IMR-90 (cell line): ENCODE results near the gene PRSS38. TPM values are rescaled to one million over a fixed set of nuclear protein-coding genes. Genes with fewer than 3 reads are reported as not detected.

Source experiments
- ATAC-seq: fragments of 200-7000 bp; cut with Tn5 transposase; 2 replicates; pipeline ENCODE4 v1.9.1; 2020; ENCODE audit warnings: low read depth, mild to moderate bottlenecking, moderate library complexity
- BruUV-seq: library from RNA; stranded (reverse); fragments of 400-500 nt; replicated peaks from 2 replicates; lab custom pipeline; 2021; lab: Mats Ljungman, UMichigan
- CTCF ChIA-PET: fragments of 300-600 bp; formaldehyde crosslinking; extraction: SDS; loops from one replicate; lab custom pipeline; 2021; ENCODE audit warnings: antibody characterized with exemption; lab: Yijun Ruan, JAX
- POLR2A ChIA-PET: fragments of 300-600 bp; sonication (Branson Sonifier 250); formaldehyde crosslinking; loops from one replicate; lab custom pipeline; 2022; ENCODE audit warnings: antibody characterized with exemption; ENCODE audit not compliant: unreplicated experiment; lab: Charles Lee
- DNase-seq: peaks from one replicate; pipeline ENCODE4 v3.0.0; 2013
- H2AFZ ChIP-seq: replicated peaks from 2 replicates; pipeline ENCODE3; 2013; ENCODE audit warnings: low read length, mild to moderate bottlenecking; ENCODE audit not compliant: poor library complexity
- H2AK5ac ChIP-seq: 2 replicates; pipeline ENCODE4 v1.6.1; 2013; ENCODE audit warnings: low read depth, low read length, inconsistent platforms
- H2AK9ac ChIP-seq: replicated peaks from 2 replicates; pipeline ENCODE3; 2013; ENCODE audit warnings: mild to moderate bottlenecking, low read depth, low read length, moderate library complexity; ENCODE audit not compliant: poor library complexity
- H2BK120ac ChIP-seq: 2 replicates; pipeline ENCODE4 v1.6.1; 2013; ENCODE audit warnings: low read depth, low read length, inconsistent platforms
- H2BK15ac ChIP-seq: 3 replicates; pipeline ENCODE4 v1.6.1; 2013; ENCODE audit warnings: low read depth, low read length, inconsistent platforms
- H2BK20ac ChIP-seq: 2 replicates; pipeline ENCODE4 v1.6.1; 2013; ENCODE audit warnings: low read depth, mild to moderate bottlenecking, inconsistent platforms, low read length, moderate library complexity
- H2BK5ac ChIP-seq: 2 replicates; pipeline ENCODE4 v1.6.1; 2013; ENCODE audit warnings: mild to moderate bottlenecking, low read depth, low read length, inconsistent platforms; ENCODE audit not compliant: poor library complexity, severe bottlenecking
- H3K14ac ChIP-seq: replicated peaks from 2 replicates; pipeline ENCODE4 v1.6.1; 2013; ENCODE audit warnings: low read depth, low read length, inconsistent platforms
- H3K18ac ChIP-seq: 2 replicates; pipeline ENCODE4 v1.6.1; 2013; ENCODE audit warnings: low read depth, low read length, control low read depth
- H3K23ac ChIP-seq: 2 replicates; pipeline ENCODE4 v1.6.1; 2013; ENCODE audit warnings: low read depth, low read length, inconsistent platforms
- H3K27ac ChIP-seq: 2 replicates; pipeline ENCODE4 v1.5.1; 2013; ENCODE audit warnings: mild to moderate bottlenecking, control low read depth, low read length; ENCODE audit not compliant: insufficient read depth
- H3K27me3 ChIP-seq: 2 replicates; pipeline ENCODE4 v1.6.1; 2013; ENCODE audit warnings: low read length; ENCODE audit not compliant: control insufficient read depth, insufficient read depth
- H3K36me3 ChIP-seq: 2 replicates; pipeline ENCODE4 v1.6.1; 2013; ENCODE audit warnings: low read length, mixed read lengths; ENCODE audit not compliant: control insufficient read depth, insufficient read depth
- H3K4ac ChIP-seq: 2 replicates; pipeline ENCODE4 v1.6.1; 2013; ENCODE audit warnings: low read depth, low read length, inconsistent platforms
- H3K4me1 ChIP-seq: 2 replicates; pipeline ENCODE4 v1.6.1; 2013; ENCODE audit warnings: low read length, mixed read lengths; ENCODE audit not compliant: control insufficient read depth, insufficient read depth
- H3K4me2 ChIP-seq: 2 replicates; pipeline ENCODE4 v1.6.1; 2013; ENCODE audit warnings: low read depth, mild to moderate bottlenecking, control low read depth, low read length, moderate library complexity
- H3K4me3 ChIP-seq: 2 replicates; pipeline ENCODE4 v1.5.1; 2013; ENCODE audit warnings: low read depth, mild to moderate bottlenecking, control low read depth, low read length, moderate library complexity; ENCODE audit not compliant: insufficient read depth
- H3K56ac ChIP-seq: 2 replicates; pipeline ENCODE4 v1.6.1; 2013; ENCODE audit warnings: low read length, inconsistent platforms; ENCODE audit not compliant: insufficient read depth; ENCODE audit errors: extremely low read depth
- H3K79me1 ChIP-seq, 2 experiments: 2 replicates each; pipeline ENCODE4 v1.6.1; 2013; ENCODE audit warnings: low read length in 2 of 2, inconsistent platforms in 1 of 2, low read depth in 1 of 2
- H3K9ac ChIP-seq: 2 replicates; pipeline ENCODE4 v1.6.1; 2013; ENCODE audit warnings: low read depth, low read length, control low read depth
- H3K9me1 ChIP-seq: 2 replicates; pipeline ENCODE4 v1.6.1; 2013; ENCODE audit warnings: low read length, inconsistent platforms; ENCODE audit not compliant: insufficient read depth
- H3K9me3 ChIP-seq: 2 replicates; pipeline ENCODE4 v1.6.1; 2013; ENCODE audit warnings: low read length; ENCODE audit not compliant: control insufficient read depth, insufficient read depth
- H4K20me1 ChIP-seq: 2 replicates; pipeline ENCODE4 v1.6.1; 2013; ENCODE audit warnings: low read length, inconsistent platforms; ENCODE audit not compliant: insufficient read depth
- H4K5ac ChIP-seq: 2 replicates; pipeline ENCODE4 v1.6.1; 2013; ENCODE audit warnings: mild to moderate bottlenecking, low read depth, low read length, control low read depth
- H4K8ac ChIP-seq, 2 experiments: 2 replicates each; pipeline ENCODE4 v1.6.1; 2013; ENCODE audit warnings: low read depth in 2 of 2, low read length in 2 of 2, control low read depth in 1 of 2, inconsistent platforms in 1 of 2
- H4K91ac ChIP-seq: 2 replicates; pipeline ENCODE4 v1.6.1; 2013; ENCODE audit warnings: low read depth, low read length, inconsistent platforms; ENCODE audit not compliant: insufficient read depth
- FOS ChIP-seq: fragments of 150-350 bp; IDR thresholded peaks from 2 replicates; pipeline ENCODE4 v1.6.1; 2016; ENCODE audit warnings: low read depth, low read length
- MAZ ChIP-seq: IDR thresholded peaks from 2 replicates; pipeline ENCODE4 v1.6.1; 2012; ENCODE audit warnings: low read depth, mild to moderate bottlenecking, low read length, improper control_type of control experiment, moderate library complexity, borderline replicate concordance
- POLR2A ChIP-seq: IDR thresholded peaks from 2 replicates; pipeline ENCODE4 v1.6.1; 2012; ENCODE audit warnings: mild to moderate bottlenecking, low read depth, low read length
- RCOR1 ChIP-seq: IDR thresholded peaks from 2 replicates; pipeline ENCODE4 v1.6.1; 2012; ENCODE audit warnings: mild to moderate bottlenecking, low read length, improper control_type of control experiment; ENCODE audit not compliant: insufficient replicate concordance
- RFX5 ChIP-seq: IDR thresholded peaks from 2 replicates; pipeline ENCODE4 v1.8.0; 2012; ENCODE audit warnings: low read depth, mild to moderate bottlenecking, low read length, moderate library complexity
- SMC3 ChIP-seq: fragments of 150-350 bp; IDR thresholded peaks from 2 replicates; pipeline ENCODE4 v1.6.1; 2016; ENCODE audit warnings: low read depth, mild to moderate bottlenecking, antibody characterized with exemption, low read length, moderate library complexity
- USF2 ChIP-seq: fragments of 150-350 bp; IDR thresholded peaks from 2 replicates; pipeline ENCODE4 v1.6.1; 2017; ENCODE audit warnings: mild to moderate bottlenecking, antibody characterized with exemption, low read length, low read depth
- dilution Hi-C: fragments of 300-500 bp; cut with HindIII; formaldehyde crosslinking; loops from one replicate; pipeline ENCODE4 v1.14.3; 2018; ENCODE audit warnings: low sequenced_read_pairs; ENCODE audit not compliant: unreplicated experiment
- in situ Hi-C: fragments of 300-500 bp; cut with MboI; formaldehyde crosslinking; loops from 3 replicates; pipeline ENCODE4 v1.14.3; 2019; ENCODE audit warnings: low sequenced_read_pairs, inconsistent platforms, mixed read lengths
- intact Hi-C: fragments of 100-400 bp; cut with micrococcal nuclease; formaldehyde crosslinking; loops from 2 replicates; pipeline ENCODE4 v1.10.0; 2022
- polyA plus RNA-seq, 3 experiments: library from polyadenylated mRNA; depleted of rRNA; stranded (reverse); fragments of >200 nt; gene quantifications; 2 replicates each; pipeline ENCODE4 v1.2.3, GENCODE V29; 2012; ENCODE audit warnings: low replicate concordance in 1 of 3
- total RNA-seq: library from RNA; depleted of rRNA; stranded (reverse); fragments of >200 nt; gene quantifications from 2 replicates; pipeline ENCODE4 v1.2.3, GENCODE V29; 2012

PRSS38 gene
- total and polyA plus RNA-seq, 2 of the 4 experiments (the other 2 are of a cell fraction): not detected

DNA sequence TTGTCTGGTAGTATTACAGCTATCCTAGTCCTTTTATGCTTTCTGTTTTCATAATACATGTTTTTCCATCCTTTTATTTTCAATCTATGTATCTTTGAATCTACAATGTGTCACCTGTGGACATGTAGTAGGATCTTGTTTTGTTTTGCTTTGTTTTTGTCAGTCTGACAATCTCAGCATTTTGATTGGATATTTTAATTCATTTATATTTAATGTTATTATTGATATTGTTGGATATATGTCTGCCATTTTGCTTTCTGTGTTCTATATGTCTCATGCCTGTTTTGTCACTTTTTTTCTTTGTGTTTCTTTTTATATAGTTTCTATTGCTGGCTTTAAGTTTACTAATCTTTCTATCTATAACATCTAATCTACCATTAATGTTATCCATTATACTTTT lies 11.5 kb upstream of the PRSS38 start:
- Histone ChIP-seq H3K4me1 (no peaks in the 10 kb centered on the region), H2AFZ (no peak overlapping the region), H2BK20ac (no peak overlapping the region), H2BK120ac (no peak overlapping the region), H3K9me3 (no peaks in the 10 kb centered on the region), H4K5ac (no peak overlapping the region), H3K79me1 (no peaks in the 10 kb centered on the region), H3K56ac (no peak overlapping the region), H2AK9ac (no peak overlapping the region), H3K4ac (no peak overlapping the region), H3K9me1 (no peaks in the 10 kb centered on the region), H3K27me3 (peaks cover 5% of the 10 kb centered on the region), H2BK15ac (no peak overlapping the region), H4K20me1 (no peaks in the 10 kb centered on the region), H2BK5ac (no peak overlapping the region), H4K91ac (no peak overlapping the region), H3K18ac (no peak overlapping the region), H3K4me3 (no peak overlapping the region), H3K36me3 (no peaks in the 10 kb centered on the region), H3K14ac (no peak overlapping the region), H3K27ac (no peak overlapping the region), H3K23ac (no peak overlapping the region), H3K9ac (no peak overlapping the region), H3K4me2 (no peak overlapping the region), H4K8ac (no peak overlapping the region), H2AK5ac (no peak overlapping the region)
- DNase-seq: no peak
- BruUV-seq: no TSS peak
- no peak for ATAC-seq
- intact Hi-C loops (no loop called here), dilution Hi-C loops (no loop called here), in situ Hi-C loops (no loop called here)
- ChIA-PET POLR2A (no interaction called here), CTCF (no interaction called here)
- no peak for TF ChIP-seq USF2
- TF ChIP-seq RCOR1: no peak
- TF ChIP-seq FOS: no peak
- TF ChIP-seq RFX5: no peak
- no peak for TF ChIP-seq POLR2A
- TF ChIP-seq SMC3: no peak
- no peak for TF ChIP-seq MAZ
